HG03108 (cell line): ENCODE results near the gene DHRS12.
"Not testable (repeated sequence)": the region's sequence is repeated elsewhere in the genome, so short reads cannot be mapped to it uniquely, and the experiment has no call there.

Experiments
- ATAC-seq: cut with Tn5 transposase; IDR thresholded peaks from one replicate; pipeline ENCODE4 v1.9.1; 2021; ENCODE audit warnings: moderate library complexity; ENCODE audit not compliant: unreplicated experiment

The DHRS12 gene

GRCh38 chr13:51828730-51829567 lies 25.0 kb upstream of the DHRS12 start:
- no peak for ATAC-seq

- ATAC-seq: no peak
Observed at GRCh38 chr13:51827254-51827653, 23.3 kb upstream of the DHRS12 start.

GRCh38 chr13:51826606-51827005 lies 22.6 kb upstream of the DHRS12 start:
- no peak for ATAC-seq

GRCh38 chr13:51825681-51826254 lies 21.8 kb upstream of the DHRS12 start:
- no peak for ATAC-seq

- ATAC-seq: peak; percentile 41
Observed at GRCh38 chr13:51825165-51825592, 21.2 kb upstream of the DHRS12 start.

GRCh38 chr13:51824712-51825111 lies 20.7 kb upstream of the DHRS12 start:
- ATAC-seq: not testable (repeated sequence)

GRCh38 chr13:51823863-51824262 lies 19.9 kb upstream of the DHRS12 start:
- no peak for ATAC-seq

- no peak for ATAC-seq
Observed at GRCh38 chr13:51823359-51823758, 19.4 kb upstream of the DHRS12 start.

GRCh38 chr13:51822106-51822815 lies 18.3 kb upstream of the DHRS12 start:
- ATAC-seq: no peak

- ATAC-seq: no peak
Observed at GRCh38 chr13:51821606-51822005, 17.6 kb upstream of the DHRS12 start.

GRCh38 chr13:51820016-51820597 lies 16.1 kb upstream of the DHRS12 start:
- no peak for ATAC-seq

GRCh38 chr13:51819544-51819943 lies 15.6 kb upstream of the DHRS12 start:
- no peak for ATAC-seq

- peak; percentile 40 for ATAC-seq
Observed at GRCh38 chr13:51818781-51819511, 15.0 kb upstream of the DHRS12 start.

- no peak for ATAC-seq
Observed at GRCh38 chr13:51818276-51818675, 14.3 kb upstream of the DHRS12 start.

- ATAC-seq: no peak
Observed at GRCh38 chr13:51817717-51818116, 13.8 kb upstream of the DHRS12 start.

- ATAC-seq: no peak
Observed at GRCh38 chr13:51816604-51817249, 12.8 kb upstream of the DHRS12 start.

GRCh38 chr13:51815848-51816247 lies 11.9 kb upstream of the DHRS12 start:
- no peak for ATAC-seq

GRCh38 chr13:51814825-51815650 lies 11.1 kb upstream of the DHRS12 start:
- ATAC-seq: peak; percentile 47

- no peak for ATAC-seq
Observed at GRCh38 chr13:51814071-51814470, 10.1 kb upstream of the DHRS12 start.
